Myocyte (in vitro differentiated cells): ENCODE measurements around the gene LZTS3. TPM values are rescaled to one million over a fixed set of nuclear protein-coding genes. Genes with fewer than 3 reads are reported as not detected.
A peak's percentile ranks its signal among the peaks of the same experiment; 100 is the strongest.

Experiments
- DNase-seq: peaks from one replicate; pipeline ENCODE4 v3.0.0-alpha.2; 2012; ENCODE audit warnings: low read depth
- total RNA-seq: library from RNA; depleted of rRNA; stranded (reverse); fragments of >200 nt; gene quantifications from 2 replicates; pipeline ENCODE4 v1.2.3, GENCODE V29; 2014

Gene LZTS3
- total RNA-seq, 1 donor from 2014 or later = 5.8 TPM

DNA sequence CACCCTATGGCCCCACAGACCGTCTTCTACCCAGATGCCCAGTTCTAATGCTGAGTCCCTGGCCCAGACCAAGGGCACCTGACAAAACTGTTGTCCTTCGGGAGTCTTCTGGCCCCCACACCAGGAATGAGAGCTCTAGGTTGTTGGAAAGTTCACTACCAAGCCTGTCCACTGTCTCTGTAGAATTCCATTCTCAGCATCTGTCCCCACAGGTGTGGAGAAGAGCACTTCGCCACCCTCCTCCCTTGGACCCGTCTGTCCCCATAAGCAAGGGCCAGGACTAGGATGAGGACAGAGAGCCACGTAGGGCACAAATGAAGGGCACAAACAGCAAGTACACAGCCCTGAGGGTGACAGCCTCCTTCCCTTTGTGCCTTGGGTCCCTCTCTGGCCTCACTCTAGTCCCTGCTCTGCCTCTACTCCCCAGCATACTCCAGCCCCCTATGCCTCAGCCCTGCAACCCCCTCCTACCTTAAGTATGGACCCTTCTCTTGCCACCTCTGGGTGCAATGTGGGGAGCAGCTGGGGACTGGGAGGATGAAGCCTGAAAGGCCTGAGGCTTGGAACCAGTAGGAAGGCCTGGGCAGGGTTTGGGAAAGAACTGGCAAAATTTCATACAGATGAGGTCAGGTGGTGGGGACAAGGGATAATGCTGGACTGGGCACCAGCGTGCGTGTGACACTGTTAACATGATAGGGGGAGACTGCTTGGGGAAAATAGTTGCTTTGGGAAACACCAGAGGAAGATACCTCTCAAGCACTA is 4.3 kb downstream of the LZTS3 start:
- no peak for DNase-seq

- DNase-seq = no peak
Measured at GRCh38 chr20:3168079-3168828, 5.1 kb downstream of the LZTS3 start.

DNA sequence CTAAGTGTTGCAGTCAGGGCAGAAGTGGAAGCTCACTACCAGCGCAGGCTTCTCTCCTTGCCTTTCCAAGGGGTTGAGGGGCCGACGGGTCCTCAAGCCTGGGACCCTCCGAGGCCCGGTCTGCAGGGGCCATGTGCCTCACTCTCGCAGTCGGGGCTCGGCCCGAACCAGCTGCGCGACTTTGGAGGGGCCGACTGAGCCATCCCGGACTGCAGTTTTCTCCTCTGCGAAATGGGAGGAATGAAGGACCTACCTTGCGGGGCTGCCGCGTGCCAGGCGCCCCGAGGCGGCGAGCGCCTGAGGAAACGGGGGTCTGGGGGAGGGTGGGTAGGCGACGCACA is 5.6 kb downstream of the LZTS3 start:
- DNase-seq = no peak

- no peak for DNase-seq
Measured at GRCh38 chr20:3166913-3167342, 6.4 kb downstream of the LZTS3 start.

- DNase-seq = no peak
Measured at GRCh38 chr20:3166338-3166912, 6.9 kb downstream of the LZTS3 start.

DNA sequence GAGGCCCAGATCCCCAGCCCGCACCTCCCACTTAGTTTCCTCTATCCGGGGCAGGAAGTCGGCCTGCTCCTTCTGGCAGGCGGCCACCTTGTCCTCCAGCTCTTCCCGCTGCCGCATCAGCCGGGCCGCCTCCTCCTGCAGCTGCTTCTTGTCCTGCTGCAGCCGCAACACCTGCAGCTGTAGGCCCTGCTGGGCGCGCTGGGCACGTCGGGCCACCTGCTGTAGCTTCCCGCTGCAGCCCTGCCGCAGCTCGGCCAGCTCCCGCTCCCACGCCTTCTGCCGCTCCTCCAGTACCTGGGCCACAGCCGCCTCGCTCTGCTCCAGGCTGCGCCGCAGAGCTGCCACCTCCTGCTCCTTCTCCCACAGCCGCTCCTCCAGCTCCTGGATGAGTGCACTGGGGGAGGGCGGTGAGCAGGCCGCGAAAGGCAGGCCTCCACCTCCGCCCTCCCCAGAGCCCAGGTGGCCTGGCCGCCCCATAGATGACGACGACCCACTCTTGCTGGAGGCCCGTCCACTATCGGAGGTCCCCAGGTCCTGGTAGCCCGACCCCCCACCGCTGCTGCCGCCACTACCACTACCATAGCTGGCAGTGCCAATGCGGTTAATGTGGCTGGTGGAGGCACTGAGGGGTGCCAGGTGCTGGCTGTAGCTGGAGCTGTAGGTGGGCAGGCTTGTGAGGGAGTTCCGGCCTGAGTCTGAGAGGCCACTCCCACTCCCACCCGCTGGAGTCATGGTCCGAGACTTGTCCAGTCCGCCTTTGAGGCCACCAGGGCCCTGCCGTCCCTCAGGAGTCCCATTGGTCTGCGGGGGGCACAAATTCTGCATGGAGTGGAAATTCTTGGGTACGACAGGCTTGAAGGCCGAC is 7.6 kb downstream of the LZTS3 start:
- peak; percentile 43 for DNase-seq

GRCh38 chr20:3164763-3165410 is 8.5 kb downstream of the LZTS3 start:
- no peak for DNase-seq

GRCh38 chr20:3164043-3164762 is 9.1 kb downstream of the LZTS3 start:
- DNase-seq = no peak

DNA sequence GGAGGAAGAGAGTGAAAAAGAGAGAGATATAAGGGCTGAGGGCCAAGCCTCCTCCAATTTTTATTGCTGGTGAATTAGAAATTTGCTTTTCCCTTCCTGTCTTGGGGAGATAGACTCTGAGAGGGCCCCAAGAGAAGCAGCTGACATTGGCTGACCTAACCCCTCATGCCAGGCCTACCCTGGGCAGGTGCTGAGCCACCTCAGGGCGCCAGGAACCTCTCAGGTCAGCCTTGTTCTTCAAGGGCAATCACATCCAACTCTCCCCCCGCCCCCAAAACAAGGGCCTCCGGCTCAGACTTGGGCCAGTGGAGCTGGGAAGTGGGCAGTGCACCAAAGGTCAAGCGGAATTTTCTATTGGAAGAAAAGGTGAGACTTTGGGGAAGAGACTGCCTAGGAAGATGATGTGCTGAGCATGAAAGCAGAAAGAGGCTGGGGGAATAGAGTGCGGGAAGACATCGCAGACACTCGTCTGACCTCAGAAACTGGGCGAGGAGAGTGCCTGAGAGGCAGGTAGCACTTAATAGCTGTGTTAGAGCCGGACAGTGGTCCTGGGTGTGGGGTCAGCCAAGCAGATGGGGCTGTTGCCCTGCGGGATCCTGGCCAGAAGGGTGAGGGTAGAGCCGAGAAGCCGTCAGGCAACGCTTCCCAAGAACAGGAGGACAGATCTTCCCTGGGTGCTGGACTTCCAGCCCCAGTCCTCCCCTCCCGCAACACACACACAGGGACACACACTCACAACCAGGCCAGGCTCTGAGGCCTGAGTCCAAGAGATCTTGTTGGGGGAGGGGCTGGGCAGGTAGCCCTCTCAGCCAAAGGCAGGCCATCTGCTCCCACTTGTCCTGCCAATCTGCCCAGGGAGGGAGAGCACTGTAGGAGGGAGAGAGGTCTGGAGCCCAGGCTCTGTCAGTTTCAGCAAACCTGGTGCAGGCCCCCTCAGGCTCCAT is 10.0 kb downstream of the LZTS3 start:
- no peak for DNase-seq

DNA sequence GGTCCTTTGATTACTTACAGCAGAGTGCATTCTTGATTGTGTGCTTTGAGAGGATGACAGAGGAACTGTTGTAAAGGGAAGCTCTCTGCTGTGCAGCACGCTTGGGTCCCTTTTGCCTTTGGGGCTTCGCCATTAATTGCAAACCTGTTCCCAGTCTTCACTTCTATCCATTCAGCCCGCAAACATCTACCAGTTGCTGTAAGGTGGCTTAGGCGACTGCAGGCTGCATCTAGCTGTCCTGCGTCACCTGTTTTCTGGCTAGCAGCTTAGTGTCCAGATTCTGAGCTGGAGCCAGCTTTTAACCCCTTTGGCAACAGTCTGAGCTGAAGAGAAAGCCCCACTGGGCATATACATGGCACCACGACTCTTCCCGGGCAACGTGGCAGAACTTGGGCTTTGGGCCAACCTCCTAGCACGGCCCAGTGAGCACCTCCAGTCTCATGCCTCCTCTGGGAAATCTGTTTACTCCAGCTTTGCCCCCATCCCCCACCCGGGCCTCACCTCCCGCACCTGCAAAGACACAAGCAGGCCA is 11.2 kb downstream of the LZTS3 start:
- DNase-seq = peak; percentile 46

DNA sequence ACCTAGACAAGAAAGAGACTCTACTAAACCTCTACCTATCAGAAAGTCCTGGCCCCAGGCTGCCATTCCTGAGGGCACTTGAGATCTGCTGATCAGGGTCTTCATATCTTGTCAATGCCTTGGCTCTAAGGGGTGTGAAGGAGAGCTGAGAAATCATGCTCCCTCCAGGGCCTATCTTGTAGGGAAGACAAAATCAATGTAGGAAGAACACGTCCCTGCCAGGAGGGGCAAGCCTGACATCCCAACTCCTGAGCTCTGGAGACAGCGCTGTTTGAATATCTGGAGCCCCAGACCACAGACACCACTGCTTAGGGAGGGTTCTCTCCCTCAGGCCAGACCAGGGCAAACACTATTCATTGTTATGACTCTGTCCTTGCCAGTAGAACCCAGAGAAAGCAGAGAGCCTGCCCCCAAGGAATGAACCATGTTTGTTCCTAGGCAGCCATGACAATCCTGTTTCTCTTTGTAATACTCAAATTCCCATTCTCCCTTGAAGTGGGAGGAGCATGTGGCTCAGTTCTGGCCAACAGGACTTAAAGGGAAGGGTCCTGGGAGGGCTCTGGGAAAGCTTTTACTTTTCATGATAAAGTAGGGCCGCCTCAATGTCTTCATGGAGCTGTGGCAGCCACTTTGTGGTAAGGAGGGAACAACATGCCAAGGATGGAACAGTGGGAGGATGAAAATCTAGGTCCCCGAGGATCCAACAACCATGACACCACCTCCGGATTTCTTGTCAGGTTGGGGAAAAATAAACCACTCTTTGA is 11.9 kb downstream of the LZTS3 start:
- no peak for DNase-seq

- no peak for DNase-seq
Measured at GRCh38 chr20:3160418-3160817, 12.9 kb downstream of the LZTS3 start.

DNA sequence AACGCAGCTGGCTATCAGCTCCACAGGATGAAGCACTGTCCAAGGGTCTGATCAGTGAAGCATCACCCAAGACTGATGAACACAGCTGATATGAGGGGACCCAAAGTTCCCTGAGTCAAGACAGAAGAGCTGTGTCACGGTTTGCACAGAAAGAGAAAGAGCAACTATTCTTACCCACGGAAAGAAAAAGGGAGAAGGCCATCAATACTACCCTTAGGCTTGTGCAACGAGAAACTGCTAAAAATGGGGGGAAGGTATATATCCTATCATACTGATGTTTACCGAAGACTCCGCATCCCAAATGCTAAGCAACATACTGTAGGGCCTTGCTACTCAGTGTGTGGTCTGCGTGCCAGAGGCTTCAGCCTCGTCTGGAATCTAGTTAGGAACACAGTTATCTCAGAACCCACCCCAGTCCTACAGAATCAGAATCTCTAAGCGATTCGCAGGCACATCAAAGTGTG is 14.3 kb downstream of the LZTS3 start:
- peak; percentile 26 for DNase-seq

GRCh38 chr20:3157817-3158216 is 15.5 kb downstream of the LZTS3 start:
- DNase-seq = no peak

DNA sequence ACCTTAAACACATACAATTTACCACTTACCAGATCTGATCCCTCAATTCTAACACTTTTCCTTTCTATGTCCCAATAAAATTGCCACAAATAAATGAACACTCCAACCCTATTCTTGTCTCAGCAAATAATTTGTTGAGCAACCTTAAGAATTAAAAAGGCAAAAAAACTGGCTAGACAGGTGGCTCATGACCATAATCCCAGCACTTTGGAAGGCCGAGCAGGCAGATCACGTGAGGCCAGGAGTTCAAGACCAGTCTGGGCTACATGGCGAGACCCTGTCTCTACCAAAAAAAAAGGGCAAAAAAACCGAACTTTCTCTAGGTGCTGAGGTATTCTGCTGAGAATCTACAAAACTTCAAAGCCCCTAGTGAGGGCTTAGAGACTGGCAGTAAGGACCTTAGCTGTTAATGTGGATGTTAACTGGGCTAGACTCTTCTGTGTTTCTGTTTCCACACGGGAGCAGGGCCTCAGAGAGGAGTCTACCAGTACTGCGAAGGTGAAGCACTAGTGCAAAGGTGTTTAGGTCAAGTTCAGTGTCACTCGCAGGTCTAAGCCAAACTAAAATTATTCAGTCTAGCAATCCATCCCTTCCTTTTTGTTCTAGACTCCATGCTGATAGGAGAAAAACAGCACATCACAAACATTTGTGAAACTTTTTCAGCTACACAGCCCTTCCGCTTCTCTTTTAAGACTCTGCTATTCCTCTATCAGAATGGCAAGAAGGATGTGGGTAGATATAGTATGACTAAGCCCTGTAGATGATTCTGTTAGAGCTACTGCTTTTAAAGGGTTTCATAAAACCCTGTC is 16.3 kb downstream of the LZTS3 start:
- DNase-seq = no peak

- DNase-seq = peak; percentile 76
Measured at GRCh38 chr20:3152057-3152644, 21.2 kb downstream of the LZTS3 start.

GRCh38 chr20:3150908-3151307 is 22.4 kb downstream of the LZTS3 start:
- DNase-seq = no peak
